Measurements from ENCODE around the gene NAA35. TPM values are rescaled to one million over a fixed set of nuclear protein-coding genes. Genes with fewer than 3 reads are reported as not detected.

Gene NAA35
- total RNA-seq, 1 experiment from 2014 or later: 33.6 TPM

- Histone ChIP-seq H3K36me3 (ENCODE audit: low read depth) (peaks cover 16% of the 10 kb centered on the region; the same call in 1 of the 2 replicates), H3K4me3 (no peak overlapping the region), H3K9me3 (ENCODE audit: insufficient read depth, low read depth) (no peaks in the 10 kb centered on the region), H2AFZ (no peak overlapping the region), H3K27ac (no peak overlapping the region), H3K9me2 (ENCODE audit: insufficient read depth) (no peaks in the 10 kb centered on the region), H4K20me1 (ENCODE audit: insufficient read depth) (no peaks in the 10 kb centered on the region), H3F3A (ENCODE audit: insufficient read depth, low read depth) (no peaks in the 10 kb centered on the region), H3K4me2 (no peak overlapping the region), H3K79me2 (ENCODE audit: low read depth) (no peaks in the 10 kb centered on the region), H3K4me1 (replicated peaks; ENCODE audit: insufficient read depth) (no peaks in the 10 kb centered on the region), H3K27me3 (ENCODE audit: insufficient read depth, low read depth) (no peaks in the 10 kb centered on the region)
- CTCF ChIA-PET: no interaction called here
- TF ChIP-seq EZH2 (IDR thresholded peaks at IDR 0.05; ENCODE audit: low read depth) (no peak), CTCF (conservative IDR thresholded peaks at IDR 0.05) (no peak)
- intact Hi-C loops (cut with micrococcal nuclease; ENCODE audit: unreplicated experiment): no loop called here
- no peak for DNase-seq
- POLR2A ChIA-PET (ENCODE audit: unreplicated experiment): no interaction called here
- no TSS peak for BruUV-seq (replicated peaks)
These were observed 54.2 kb downstream of the NAA35 start for GRCh38 chr9:85995097-85995496.

- ChIA-PET CTCF (interaction anchor here (0.6 kb wide), 1 partner anchor 288 kb away, joined by 3 read pairs; no protein-coding TSS in a partner anchor), POLR2A (ENCODE audit: unreplicated experiment) (no interaction called here)
- Histone ChIP-seq H3K4me3 (no peak overlapping the region), H3K4me1 (replicated peaks; ENCODE audit: insufficient read depth) (no peaks in the 10 kb centered on the region), H3K27me3 (ENCODE audit: insufficient read depth, low read depth) (no peaks in the 10 kb centered on the region), H3K36me3 (ENCODE audit: low read depth) (peaks cover 16% of the 10 kb centered on the region; the same call in 1 of the 2 replicates), H3K27ac (no peak overlapping the region), H3K79me2 (ENCODE audit: low read depth) (no peaks in the 10 kb centered on the region), H3F3A (ENCODE audit: insufficient read depth, low read depth) (no peaks in the 10 kb centered on the region), H2AFZ (no peak overlapping the region), H3K4me2 (no peak overlapping the region), H3K9me2 (ENCODE audit: insufficient read depth) (no peaks in the 10 kb centered on the region), H4K20me1 (ENCODE audit: insufficient read depth) (no peaks in the 10 kb centered on the region), H3K9me3 (ENCODE audit: insufficient read depth, low read depth) (no peaks in the 10 kb centered on the region)
- DNase-seq: no peak
- no TSS peak for BruUV-seq (replicated peaks)
- intact Hi-C loops (cut with micrococcal nuclease; ENCODE audit: unreplicated experiment): no loop called here
- no peak for TF ChIP-seq EZH2 (IDR thresholded peaks at IDR 0.05; ENCODE audit: low read depth)
- no peak for TF ChIP-seq CTCF (conservative IDR thresholded peaks at IDR 0.05)
These were observed 54.7 kb downstream of the NAA35 start for GRCh38 chr9:85995599-85995998.

GRCh38 chr9:86005253-86005775, 64.4 kb downstream of the NAA35 start:
- no peak for TF ChIP-seq CTCF (conservative IDR thresholded peaks at IDR 0.05)
- TF ChIP-seq EZH2 (IDR thresholded peaks at IDR 0.05; ENCODE audit: low read depth): no peak
- peaks cover 38% of the 10 kb centered on the region for H3K36me3 ChIP-seq (ENCODE audit: low read depth)
- CTCF ChIA-PET: no interaction called here

More at GRCh38 chr9:86005253-86005775, 64.4 kb downstream of the NAA35 start:
- H3K4me1 ChIP-seq (replicated peaks; ENCODE audit: insufficient read depth): no peaks in the 10 kb centered on the region
- H2AFZ ChIP-seq: no peak overlapping the region
- no TSS peak for BruUV-seq (replicated peaks)
- H3K4me2 ChIP-seq: no peak overlapping the region
- H3K27ac ChIP-seq: no peak overlapping the region
- POLR2A ChIA-PET (ENCODE audit: unreplicated experiment): no interaction called here
- intact Hi-C loops (cut with micrococcal nuclease; ENCODE audit: unreplicated experiment): no loop called here
- H3K9me2 ChIP-seq (ENCODE audit: insufficient read depth): no peaks in the 10 kb centered on the region
- no peaks in the 10 kb centered on the region for H3F3A ChIP-seq (ENCODE audit: insufficient read depth, low read depth)
- H3K79me2 ChIP-seq (ENCODE audit: low read depth): no peaks in the 10 kb centered on the region
- H3K4me3 ChIP-seq: no peak overlapping the region
- 0 out of 2 replicates have a peak, but pooled peaks cover 4% of the 10 kb centered on the region for H3K9me3 ChIP-seq (ENCODE audit: insufficient read depth, low read depth)
- DNase-seq: no peak
- no peaks in the 10 kb centered on the region for H3K27me3 ChIP-seq (ENCODE audit: insufficient read depth, low read depth)
- no peaks in the 10 kb centered on the region for H4K20me1 ChIP-seq (ENCODE audit: insufficient read depth)
